GM12872 (cell line): ENCODE data around the gene PLIN3.

Experiments
- CTCF ChIP-seq: IDR thresholded peaks from 3 replicates; pipeline ENCODE4 v1.5.1; 2011; ENCODE audit warnings: low read depth, mild to moderate bottlenecking, low read length, moderate library complexity; ENCODE audit not compliant: insufficient read depth

PLIN3 gene

GRCh38 chr19:4867534-4868285, at the start of gene PLIN3:
Gene PLIN3 (minus strand): TSS chr19:4867667. CDS start chr19:4861394, 6,273 bp downstream.
- no peak for TF ChIP-seq CTCF

GRCh38 chr19:4916292-4917082, 49.0 kb upstream of the PLIN3 start:
- no peak for TF ChIP-seq CTCF

GRCh38 chr19:4914736-4915501, 47.5 kb upstream of the PLIN3 start:
- TF ChIP-seq CTCF: no peak

GRCh38 chr19:4913996-4914735, 46.7 kb upstream of the PLIN3 start:
- no peak for TF ChIP-seq CTCF

GRCh38 chr19:4911786-4912672, 44.6 kb upstream of the PLIN3 start:
- TF ChIP-seq CTCF: peak; percentile 61

- no peak for TF ChIP-seq CTCF
These were observed 43.8 kb upstream of the PLIN3 start for GRCh38 chr19:4911314-4911713.
